Liver (tissue), 9 donors: ENCODE data around the gene RTL1. TPM values are rescaled to one million over a fixed set of nuclear protein-coding genes. Genes with fewer than 3 reads are reported as not detected.

Experiments used
- DNase-seq: peaks from one replicate; pipeline ENCODE4 v3.0.0-alpha.2; 2017; ENCODE audit warnings: low spot score
- H3K27ac ChIP-seq, 2 donors: one replicate each; pipeline ENCODE4 v1.7.0; 2013; ENCODE audit warnings: inconsistent platforms in 2 of 2, low read length in 2 of 2, control low read depth in 1 of 2, low read depth in 1 of 2, mild to moderate bottlenecking in 1 of 2
- H3K27me3 ChIP-seq, 4 donors: one replicate each; pipeline versions ENCODE4 v1.6.1 to v1.7.0; 2013; ENCODE audit warnings: low read length in 3 of 4, inconsistent platforms in 1 of 4, mild to moderate bottlenecking in 1 of 4, moderate library complexity in 1 of 4; ENCODE audit not compliant: control insufficient read depth in 4 of 4, insufficient read depth in 4 of 4
- H3K36me3 ChIP-seq, 4 donors: one replicate each; pipeline versions ENCODE4 v1.6.1 to v1.7.0; 2013; ENCODE audit warnings: low read length in 3 of 4, mild to moderate bottlenecking in 3 of 4, low read depth in 1 of 4, moderate library complexity in 1 of 4; ENCODE audit not compliant: control insufficient read depth in 4 of 4, insufficient read depth in 3 of 4
- H3K4me1 ChIP-seq, 4 donors: one replicate each; pipeline versions ENCODE4 v1.6.1 to v1.7.0; 2013; ENCODE audit warnings: low read length in 3 of 4, mild to moderate bottlenecking in 3 of 4, moderate library complexity in 1 of 4; ENCODE audit not compliant: control insufficient read depth in 4 of 4, insufficient read depth in 4 of 4
- H3K4me3 ChIP-seq, 3 donors: one replicate each; pipeline versions ENCODE4 v1.6.1 to v1.7.0; 2013; ENCODE audit warnings: low read length in 3 of 3, control low read depth in 1 of 3, low read depth in 1 of 3, mild to moderate bottlenecking in 1 of 3
- H3K9ac ChIP-seq, 2 donors: one replicate each; pipeline ENCODE4 v1.7.0; 2013; ENCODE audit warnings: low read length in 2 of 2, mild to moderate bottlenecking in 2 of 2, moderate library complexity in 2 of 2, control low read depth in 1 of 2, low read depth in 1 of 2
- H3K9me3 ChIP-seq, 4 donors: one replicate each; pipeline versions ENCODE4 v1.6.1 to v1.7.0; 2013; ENCODE audit warnings: low read length in 3 of 4; ENCODE audit not compliant: control insufficient read depth in 4 of 4
- ATF3 ChIP-seq: IDR thresholded peaks from 2 replicates; pipeline ENCODE4 v1.6.1; 2016; ENCODE audit warnings: antibody characterized with exemption
- CTCF ChIP-seq: fragments of 150-350 bp; IDR thresholded peaks from 2 replicates; pipeline ENCODE4 v1.5.1; 2017; ENCODE audit warnings: improper control_type of control experiment, low read depth, low read length; ENCODE audit not compliant: missing input control
- EGR1 ChIP-seq, 2 donors: IDR thresholded peaks; 2 replicates each; pipeline ENCODE4 v1.6.1; 2016 to 2018; ENCODE audit warnings: antibody characterized with exemption in 2 of 2, low read depth in 2 of 2
- FOXA1 ChIP-seq: IDR thresholded peaks from 2 replicates; pipeline ENCODE4 v1.6.1; 2016; ENCODE audit warnings: antibody characterized with exemption
- FOXA2 ChIP-seq: IDR thresholded peaks from 2 replicates; pipeline ENCODE4 v1.6.1; 2016; ENCODE audit warnings: antibody characterized with exemption
- GABPA ChIP-seq, 2 donors: IDR thresholded peaks in 1 of 2; conservative IDR thresholded peaks in 1 of 2; 2 replicates each; pipeline ENCODE4 v1.6.1; 2016; ENCODE audit warnings: antibody characterized with exemption in 2 of 2, mild to moderate bottlenecking in 1 of 2, moderate library complexity in 1 of 2
- HNF4A ChIP-seq, 2 donors: conservative IDR thresholded peaks; 2 replicates each; pipeline ENCODE4 v1.6.1; 2016; ENCODE audit warnings: antibody characterized with exemption in 2 of 2, mild to moderate bottlenecking in 2 of 2
- HNF4G ChIP-seq: IDR thresholded peaks from 2 replicates; pipeline ENCODE4 v1.6.1; 2016; ENCODE audit warnings: antibody characterized with exemption
- JUND ChIP-seq, 2 donors: IDR thresholded peaks; 2 replicates each; pipeline ENCODE4 v1.6.1; 2016; ENCODE audit warnings: antibody characterized with exemption in 2 of 2
- MAX ChIP-seq: IDR thresholded peaks from 2 replicates; pipeline ENCODE4 v1.6.1; 2016; ENCODE audit warnings: antibody characterized with exemption
- NR2F2 ChIP-seq: IDR thresholded peaks from 2 replicates; pipeline ENCODE4 v1.6.1; 2016; ENCODE audit warnings: antibody characterized with exemption
- RAD21 ChIP-seq, 2 donors: IDR thresholded peaks; 2 replicates each; pipeline ENCODE4 v1.6.1; 2016; ENCODE audit warnings: antibody characterized with exemption in 2 of 2, mild to moderate bottlenecking in 2 of 2
- REST ChIP-seq: IDR thresholded peaks from 2 replicates; pipeline ENCODE4 v1.6.1; 2016; ENCODE audit warnings: antibody characterized with exemption, mild to moderate bottlenecking
- RXRA ChIP-seq, 2 donors: IDR thresholded peaks; 2 replicates each; pipeline ENCODE4 v1.6.1; 2017 to 2018; ENCODE audit warnings: antibody characterized with exemption in 2 of 2, mild to moderate bottlenecking in 1 of 2
- SP1 ChIP-seq: IDR thresholded peaks from 2 replicates; pipeline ENCODE4 v1.6.1; 2018; ENCODE audit warnings: antibody characterized with exemption, mild to moderate bottlenecking
- WGBS: extraction: QIAGEN DNeasy Blood & Tissue Kit; methylation state at CpG from one replicate; pipeline ENCODE4 v1.1.7; 2013; 5-methylcytosine and 5-hydroxymethylcytosine counted together
- polyA plus RNA-seq, 2 donors: library from polyadenylated mRNA; stranded (reverse) in 1 of 2; unstranded in 1 of 2; fragments of 200-250 nt in 1 of 2; fragments of >200 nt in 1 of 2; fragmentation: Nextera tagmentation in 1 of 2; extraction: Ambion mirVana in 1 of 2; gene quantifications; one replicate each; pipeline versions ENCODE4 v1.2.1 to v1.2.3, GENCODE V29; 2013 to 2015
- total RNA-seq, 2 donors: library from RNA; depleted of rRNA; stranded (reverse); fragments of >200 nt; gene quantifications; one replicate each; pipeline ENCODE4 v1.2.3, GENCODE V29; 2014
- donor health status: healthy.
- donor health status: healthy.
- donor health status: healthy.
- donor health status: healthy.
- donor health status: healthy.

The RTL1 gene
- total and polyA plus RNA-seq, 4 donors: 0.04 to 0.05 TPM; not detected in 2

- no peak for DNase-seq
- no peak overlapping the region for H3K27ac ChIP-seq
- WGBS: 85% methylated on average over 21 of the region's 21 CpGs
Observed at GRCh38 chr14:100874411-100875091, 29.0 kb downstream of the RTL1 start.

GRCh38 chr14:100874051-100874410, 29.5 kb downstream of the RTL1 start:
- H3K9me3 ChIP-seq: no peaks in the 10 kb centered on the region
- TF ChIP-seq FOXA2 (no peak), MAX (no peak), HNF4G (no peak), GABPA (IDR thresholded peaks at IDR 0.05 in 1 of 2, conservative IDR thresholded peaks at IDR 0.05 in 1 of 2) (no peak)
- H3K9ac ChIP-seq: no peak overlapping the region
- DNase-seq: no peak
- H3K4me1 ChIP-seq: no peaks in the 10 kb centered on the region
- H3K27ac ChIP-seq: no peak overlapping the region
- no peaks in the 10 kb centered on the region for H3K36me3 ChIP-seq
- no peak overlapping the region for H3K4me3 ChIP-seq
- WGBS: 93% methylated on average over 4 of the region's 4 CpGs
- no peaks in the 10 kb centered on the region for H3K27me3 ChIP-seq

More at GRCh38 chr14:100874411-100875091, 29.0 kb downstream of the RTL1 start:
- TF ChIP-seq MAX (no peak), FOXA1 (no peak), CTCF (no peak), RAD21 (IDR thresholded peaks at IDR 0.05) (no peak), ATF3 (no peak), HNF4A (conservative IDR thresholded peaks at IDR 0.05) (no peak), FOXA2 (no peak), EGR1 (IDR thresholded peaks at IDR 0.05; ENCODE audit: low read depth in 2 of 2) (no peak), NR2F2 (no peak), RXRA (IDR thresholded peaks at IDR 0.05) (no peak), JUND (IDR thresholded peaks at IDR 0.05) (no peak)
- H3K27me3 ChIP-seq: no peaks in the 10 kb centered on the region
- H3K9me3 ChIP-seq: no peaks in the 10 kb centered on the region
- H3K4me1 ChIP-seq: no peaks in the 10 kb centered on the region
- no peak overlapping the region for H3K9ac ChIP-seq
- no peak overlapping the region for H3K4me3 ChIP-seq
- H3K36me3 ChIP-seq: no peaks in the 10 kb centered on the region

GRCh38 chr14:100873096-100873482, 30.4 kb downstream of the RTL1 start:
- Histone ChIP-seq H3K4me1 (no peaks in the 10 kb centered on the region), H3K36me3 (no peaks in the 10 kb centered on the region), H3K9me3 (no peaks in the 10 kb centered on the region), H3K27me3 (no peaks in the 10 kb centered on the region), H3K4me3 (no peak overlapping the region), H3K27ac (no peak overlapping the region), H3K9ac (no peak overlapping the region)
- no peak for DNase-seq
- WGBS: 65% methylated on average over 3 of the region's 3 CpGs
- TF ChIP-seq GABPA (IDR thresholded peaks at IDR 0.05 in 1 of 2, conservative IDR thresholded peaks at IDR 0.05 in 1 of 2) (no peak), EGR1 (IDR thresholded peaks at IDR 0.05; ENCODE audit: low read depth in 2 of 2) (no peak), FOXA1 (no peak), SP1 (no peak), NR2F2 (no peak), RAD21 (IDR thresholded peaks at IDR 0.05) (no peak), REST (no peak), RXRA (IDR thresholded peaks at IDR 0.05) (no peak), HNF4G (no peak), MAX (no peak)
